Measurements from ENCODE around the gene TMEM63C.

TMEM63C gene

DNA sequence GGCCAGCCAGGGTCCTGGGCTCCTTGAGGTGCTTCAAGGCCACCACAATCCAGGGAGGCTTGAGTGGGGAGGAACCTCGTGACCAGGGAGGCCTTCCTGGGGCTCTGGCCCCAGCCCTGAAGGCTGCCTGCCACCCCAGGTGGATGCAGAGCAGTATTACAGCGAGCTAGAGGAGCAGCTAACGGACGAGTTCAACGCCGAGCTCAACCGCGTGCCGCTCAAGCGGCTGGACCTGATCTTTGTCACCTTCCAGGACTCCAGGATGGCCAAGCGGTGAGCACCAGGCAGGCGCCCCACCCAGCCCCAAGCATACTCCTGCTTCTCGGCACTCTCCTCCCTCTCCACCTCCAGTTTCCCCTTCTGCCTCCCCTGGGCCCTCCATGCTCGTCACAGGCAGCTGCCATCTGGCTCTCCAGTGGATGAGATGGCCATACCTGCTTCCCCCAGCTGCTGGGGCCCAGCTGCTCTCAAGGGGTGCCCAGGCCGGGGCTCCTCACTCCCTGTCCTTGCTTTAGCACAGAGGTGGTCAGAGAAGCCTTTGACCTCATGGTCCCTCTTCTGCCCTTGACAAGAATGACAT lies 58.8 kb downstream of the TMEM63C start:
- TF ChIP-seq CTCF (IDR thresholded peaks at IDR 0.05; ENCODE audit: insufficient read depth, low read length, missing control alignments): no peak
- CTCF ChIA-PET: no interaction called here
- no peak for DNase-seq (ENCODE audit: low read depth, low spot score)
- no peak overlapping the region for H3K4me3 ChIP-seq (ENCODE audit: low read depth, low read length)
- POLR2A ChIA-PET: no interaction called here

GRCh38 chr14:77241955-77242354 lies 60.4 kb downstream of the TMEM63C start:
- TF ChIP-seq CTCF (IDR thresholded peaks at IDR 0.05; ENCODE audit: insufficient read depth, low read length, missing control alignments): no peak
- no peak for DNase-seq (ENCODE audit: low read depth, low spot score)
- ChIA-PET POLR2A (no interaction called here), CTCF (interaction anchor here (1.1 kb wide), 1 partner anchor 61 kb away, joined by 3 read pairs; no protein-coding TSS in a partner anchor)
- no peak overlapping the region for H3K4me3 ChIP-seq (ENCODE audit: low read depth, low read length)

DNA sequence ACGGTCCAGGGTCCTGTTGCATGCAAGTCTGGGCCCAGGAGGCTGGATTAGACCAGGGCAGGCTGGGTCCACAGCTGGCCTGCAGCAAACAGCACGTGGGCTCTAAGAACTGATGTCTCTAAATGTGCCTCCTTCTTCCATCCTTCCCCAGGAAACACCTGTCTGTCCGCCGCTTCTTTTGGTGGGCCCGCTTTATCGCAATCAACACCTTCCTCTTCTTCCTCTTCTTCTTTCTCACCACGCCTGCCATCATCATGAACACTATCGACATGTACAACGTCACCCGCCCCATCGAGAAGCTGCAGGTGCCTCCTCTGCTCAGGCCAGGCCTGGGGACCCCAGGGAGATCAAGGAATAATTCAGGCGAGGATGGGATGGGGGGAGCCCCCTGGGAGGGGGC lies 61.2 kb downstream of the TMEM63C start:
- no peak for DNase-seq (ENCODE audit: low read depth, low spot score)
- POLR2A ChIA-PET: no interaction called here
- CTCF ChIA-PET: no interaction called here
- no peak for TF ChIP-seq CTCF (IDR thresholded peaks at IDR 0.05; ENCODE audit: insufficient read depth, low read length, missing control alignments)
- no peak overlapping the region for H3K4me3 ChIP-seq (ENCODE audit: low read depth, low read length)

DNA sequence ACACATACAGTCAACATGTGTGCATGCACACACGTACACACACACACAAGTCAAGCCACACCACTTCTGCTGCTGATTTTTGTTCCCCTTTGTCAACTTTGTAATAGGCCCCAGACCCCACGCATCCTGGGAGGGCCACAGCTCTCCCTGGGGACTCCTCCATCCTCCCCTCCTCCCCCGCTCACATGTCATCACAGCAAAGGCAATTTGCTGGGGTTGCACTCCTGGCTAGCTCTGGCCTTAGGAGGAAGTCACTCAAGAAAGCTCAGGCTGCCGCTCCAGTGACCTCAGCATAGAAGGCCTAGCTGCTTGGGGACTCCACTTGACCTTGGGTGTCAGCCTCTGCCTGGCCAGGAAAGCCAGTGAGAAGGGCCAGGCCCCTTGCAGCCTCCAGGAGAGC lies 62.3 kb downstream of the TMEM63C start:
- no peak for DNase-seq (ENCODE audit: low read depth, low spot score)
- ChIA-PET POLR2A (no interaction called here), CTCF (no interaction called here)
- H3K4me3 ChIP-seq (ENCODE audit: low read depth, low read length): no peak overlapping the region
- TF ChIP-seq CTCF (IDR thresholded peaks at IDR 0.05; ENCODE audit: insufficient read depth, low read length, missing control alignments): no peak

DNA sequence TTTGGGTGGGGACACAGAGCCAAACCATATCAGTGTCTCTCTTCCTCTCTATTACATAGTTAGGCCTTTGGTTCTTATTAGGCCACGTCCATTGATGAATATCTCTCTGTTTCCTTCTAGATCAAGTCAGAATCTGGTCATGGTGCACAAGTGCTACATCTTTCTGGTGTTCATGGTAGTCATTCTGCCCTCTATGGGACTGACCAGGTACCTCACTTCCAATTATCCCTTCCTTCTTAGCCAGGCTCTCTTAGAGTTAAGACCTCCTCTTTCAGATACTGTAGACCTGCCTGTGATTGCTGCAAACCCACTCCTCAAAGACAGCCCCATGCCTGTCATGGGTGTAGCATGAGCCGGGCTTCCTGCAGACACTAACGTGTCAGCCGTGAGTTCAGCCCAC lies 64.2 kb downstream of the TMEM63C start:
- TF ChIP-seq CTCF (IDR thresholded peaks at IDR 0.05; ENCODE audit: insufficient read depth, low read length, missing control alignments): no peak
- no peak for DNase-seq (ENCODE audit: low read depth, low spot score)
- ChIA-PET POLR2A (no interaction called here), CTCF (no interaction called here)
- no peak overlapping the region for H3K4me3 ChIP-seq (ENCODE audit: low read depth, low read length)

DNA sequence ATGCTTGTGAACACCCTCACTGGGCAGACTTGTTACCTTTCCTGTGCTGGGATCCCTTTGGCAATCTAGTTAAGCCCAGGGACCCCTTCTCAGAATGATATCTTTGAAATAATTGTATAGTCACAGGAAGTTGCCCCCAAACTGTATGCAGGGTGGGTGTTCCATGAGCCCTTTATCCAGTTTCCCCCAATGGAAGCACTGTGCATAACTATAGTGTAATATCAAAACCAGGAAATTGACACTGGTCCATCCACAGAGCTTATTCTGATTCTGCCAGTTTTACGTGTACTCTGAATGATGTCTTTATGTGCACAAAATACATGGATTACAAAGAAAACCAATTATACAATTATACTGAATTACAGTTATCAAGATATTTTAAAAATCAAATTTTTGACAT lies 65.2 kb downstream of the TMEM63C start:
- CTCF ChIA-PET: no interaction called here
- POLR2A ChIA-PET: interaction anchor here (0.6 kb wide), 1 partner anchor 261 kb away, joined by 3 read pairs; no protein-coding TSS in a partner anchor
- DNase-seq (ENCODE audit: low read depth, low spot score): no peak

More for the DNA sequence above, 65.2 kb downstream of the TMEM63C start:
- no peak overlapping the region for H3K4me3 ChIP-seq (ENCODE audit: low read depth, low read length)
- TF ChIP-seq CTCF (IDR thresholded peaks at IDR 0.05; ENCODE audit: insufficient read depth, low read length, missing control alignments): no peak

All from AG04449 (cell line).